ENCODE measurements around the gene USP6. TPM values are rescaled to one million over a fixed set of nuclear protein-coding genes. Genes with fewer than 3 reads are reported as not detected.

Gene USP6
- total RNA-seq, 2 donors from 2014 or later = 0.13 TPM; not detected in 1

DNA sequence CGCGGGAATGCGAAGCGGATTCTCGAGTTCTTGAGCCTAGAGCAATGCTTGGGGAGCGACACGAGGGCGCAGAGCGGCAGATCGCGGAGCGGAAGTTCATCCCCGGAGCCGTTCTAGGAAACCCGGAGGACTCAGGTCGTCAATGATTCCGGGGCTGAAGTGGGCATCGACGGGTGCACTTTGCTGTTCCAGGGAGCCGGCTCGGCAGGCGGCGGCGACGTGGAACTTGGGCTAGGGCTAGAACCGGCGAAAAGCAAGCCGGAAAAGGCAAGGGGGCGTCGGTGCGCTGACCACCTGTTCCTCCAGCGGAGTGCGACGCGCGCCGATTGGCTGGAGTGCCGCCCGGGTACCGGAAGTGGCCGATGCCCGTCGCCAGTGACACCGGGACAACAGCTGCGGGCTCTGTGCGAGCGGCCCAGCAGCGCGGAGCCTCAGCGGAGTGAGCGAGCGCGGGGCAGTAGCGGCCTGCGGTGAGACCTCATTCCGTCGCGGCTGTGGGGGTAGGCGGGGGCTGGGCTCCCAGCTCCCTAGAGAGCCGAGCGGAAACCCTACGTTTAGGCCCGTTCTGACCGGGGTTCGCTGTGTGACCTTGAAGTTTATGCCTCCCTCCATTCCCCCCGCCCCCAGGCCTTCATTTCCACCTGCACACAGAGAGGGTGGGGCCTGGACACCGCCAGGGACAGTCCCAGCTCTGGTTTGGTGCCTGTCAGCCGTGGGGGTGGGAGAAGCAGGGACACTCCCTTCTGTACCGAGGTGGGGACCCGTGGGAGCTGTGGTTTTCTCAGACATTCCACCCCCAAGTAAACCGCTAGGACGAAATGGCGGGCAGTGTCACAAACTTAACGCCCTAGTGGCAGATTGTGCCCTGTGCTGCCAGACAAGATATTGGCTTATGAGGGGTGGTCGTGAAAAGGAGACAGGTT, 37.5 kb upstream of the USP6 start, which contains the start of gene ZFP3:
ZFP3 (plus strand) TSS at position 362 of the 923 bp plus-strand sequence. CDS start 13,038 bp downstream, outside the sequence.
- Histone ChIP-seq H3K27me3 (no peaks in the 10 kb centered on the region), H3K9me3 (no peaks in the 10 kb centered on the region), H3K9ac (ENCODE audit: low read depth in 2 of 2, low read length in 2 of 2) (peak within 1 kb of the TSS; percentile 87 to 88), H3K27ac (peak within 1 kb of the TSS; percentile 60), H3K36me3 (no peaks in the 10 kb centered on the region), H3K4me1 (no peaks in the 10 kb centered on the region), H3K4me3 (peak within 1 kb of the TSS; percentile 72)
- intact Hi-C loops (cut with DNase I) = loop anchor here (5.0 kb wide), 1 partner anchor 34 kb away; the partner anchor contains the start of gene ZNF232
- DNase-seq = peak; percentile 88
- TF ChIP-seq, protein P1, sequence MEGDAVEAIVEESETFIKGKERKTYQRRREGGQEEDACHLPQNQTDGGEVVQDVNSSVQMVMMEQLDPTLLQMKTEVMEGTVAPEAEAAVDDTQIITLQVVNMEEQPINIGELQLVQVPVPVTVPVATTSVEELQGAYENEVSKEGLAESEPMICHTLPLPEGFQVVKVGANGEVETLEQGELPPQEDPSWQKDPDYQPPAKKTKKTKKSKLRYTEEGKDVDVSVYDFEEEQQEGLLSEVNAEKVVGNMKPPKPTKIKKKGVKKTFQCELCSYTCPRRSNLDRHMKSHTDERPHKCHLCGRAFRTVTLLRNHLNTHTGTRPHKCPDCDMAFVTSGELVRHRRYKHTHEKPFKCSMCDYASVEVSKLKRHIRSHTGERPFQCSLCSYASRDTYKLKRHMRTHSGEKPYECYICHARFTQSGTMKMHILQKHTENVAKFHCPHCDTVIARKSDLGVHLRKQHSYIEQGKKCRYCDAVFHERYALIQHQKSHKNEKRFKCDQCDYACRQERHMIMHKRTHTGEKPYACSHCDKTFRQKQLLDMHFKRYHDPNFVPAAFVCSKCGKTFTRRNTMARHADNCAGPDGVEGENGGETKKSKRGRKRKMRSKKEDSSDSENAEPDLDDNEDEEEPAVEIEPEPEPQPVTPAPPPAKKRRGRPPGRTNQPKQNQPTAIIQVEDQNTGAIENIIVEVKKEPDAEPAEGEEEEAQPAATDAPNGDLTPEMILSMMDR (IDR thresholded peaks at IDR 0.05) = no peak

DNA sequence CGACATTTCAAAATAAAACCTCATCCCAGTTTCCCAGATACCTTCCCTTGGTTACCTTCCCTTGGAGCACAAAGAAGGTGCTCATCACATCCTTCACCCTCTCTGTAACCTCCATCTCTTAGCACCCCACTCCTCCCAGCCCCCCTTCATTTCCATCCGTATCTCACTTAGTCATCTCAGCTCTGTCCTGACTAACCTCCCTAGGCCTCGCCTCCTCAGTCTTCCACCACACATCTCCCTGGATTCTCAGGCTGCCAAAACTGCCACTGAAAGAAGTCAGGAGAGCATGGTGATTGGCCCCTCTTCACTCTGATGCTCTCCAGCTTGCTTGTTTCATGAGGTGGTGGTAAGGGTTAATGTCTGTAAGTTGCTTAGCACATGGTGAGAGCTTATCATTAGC, 35.2 kb upstream of the USP6 start:
- TF ChIP-seq, protein P1 (IDR thresholded peaks at IDR 0.05) = no peak
- H3K27me3 ChIP-seq = no peaks in the 10 kb centered on the region
- no peaks in the 10 kb centered on the region for H3K36me3 ChIP-seq
- intact Hi-C loops (cut with DNase I) = no loop called here
- H3K4me1 ChIP-seq = no peaks in the 10 kb centered on the region
- H3K9me3 ChIP-seq = no peaks in the 10 kb centered on the region
- H3K27ac ChIP-seq = no peak overlapping the region
- no peak overlapping the region for H3K9ac ChIP-seq (ENCODE audit: low read depth in 2 of 2, low read length in 2 of 2)
- H3K4me3 ChIP-seq = no peak overlapping the region
- DNase-seq = no peak

DNA sequence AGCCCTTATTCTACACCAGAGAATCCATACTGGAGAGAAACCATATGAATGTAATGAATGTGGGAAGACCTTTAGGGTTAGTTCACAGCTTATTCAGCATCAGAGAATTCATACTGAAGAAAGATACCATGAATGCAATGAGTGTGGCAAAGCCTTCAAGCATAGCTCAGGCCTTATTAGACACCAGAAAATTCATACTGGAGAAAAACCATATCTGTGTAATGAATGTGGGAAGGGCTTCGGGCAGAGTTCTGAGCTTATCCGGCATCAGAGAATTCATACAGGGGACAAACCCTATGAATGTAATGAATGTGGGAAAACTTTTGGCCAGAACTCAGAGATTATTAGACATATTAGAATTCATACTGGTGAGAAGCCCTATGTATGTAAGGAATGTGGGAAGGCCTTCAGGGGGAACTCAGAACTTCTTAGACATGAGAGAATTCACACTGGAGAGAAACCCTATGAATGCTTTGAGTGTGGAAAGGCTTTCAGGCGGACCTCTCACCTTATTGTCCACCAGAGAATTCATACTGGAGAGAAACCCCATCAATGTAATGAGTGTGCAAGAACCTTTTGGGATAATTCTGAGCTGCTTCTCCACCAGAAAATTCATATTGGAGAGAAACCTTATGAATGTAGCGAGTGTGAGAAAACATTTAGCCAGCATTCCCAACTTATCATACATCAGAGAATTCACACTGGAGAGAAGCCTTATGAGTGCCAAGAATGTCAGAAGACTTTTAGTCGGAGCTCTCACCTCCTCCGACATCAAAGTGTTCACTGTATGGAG, 23.4 kb upstream of the USP6 start:
- H3K4me3 ChIP-seq = no peak overlapping the region
- H3K36me3 ChIP-seq = peaks cover 20% of the 10 kb centered on the region
- H3K9me3 ChIP-seq = peaks cover 35% of the 10 kb centered on the region
- no peaks in the 10 kb centered on the region for H3K27me3 ChIP-seq
- intact Hi-C loops (cut with DNase I) = no loop called here
- H3K9ac ChIP-seq (ENCODE audit: low read depth in 2 of 2, low read length in 2 of 2) = no peak overlapping the region
- no peaks in the 10 kb centered on the region for H3K4me1 ChIP-seq
- TF ChIP-seq, protein P1 (IDR thresholded peaks at IDR 0.05) = no peak
- H3K27ac ChIP-seq = no peak overlapping the region
- no peak for DNase-seq

DNA sequence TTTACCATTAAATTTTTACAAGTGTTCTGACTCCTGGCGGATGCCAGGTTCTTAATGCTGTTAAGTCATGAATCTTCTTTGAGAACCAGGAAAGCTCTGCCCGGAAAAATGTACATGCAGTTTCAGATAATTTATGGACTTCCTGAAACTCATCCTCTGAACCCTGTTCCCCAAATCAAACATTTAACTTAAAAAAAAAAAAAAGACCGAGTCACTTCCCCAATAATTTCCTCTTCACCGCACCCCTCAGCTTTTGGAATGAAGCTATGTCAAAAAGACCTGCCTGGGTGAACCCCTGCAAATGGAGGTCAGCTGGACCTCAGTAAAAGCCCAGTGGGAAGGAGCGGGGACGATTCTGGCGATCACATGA, 19.1 kb upstream of the USP6 start:
- TF ChIP-seq, protein P1 (IDR thresholded peaks at IDR 0.05) = no peak
- Histone ChIP-seq H3K36me3 (no peaks in the 10 kb centered on the region), H3K9me3 (peaks cover 14% of the 10 kb centered on the region), H3K4me3 (peak overlapping the region; percentile 29), H3K4me1 (no peaks in the 10 kb centered on the region), H3K27me3 (no peaks in the 10 kb centered on the region), H3K27ac (no peak overlapping the region), H3K9ac (ENCODE audit: low read depth in 2 of 2, low read length in 2 of 2) (no peak overlapping the region)
- no peak for DNase-seq
- intact Hi-C loops (cut with DNase I) = no loop called here

DNA sequence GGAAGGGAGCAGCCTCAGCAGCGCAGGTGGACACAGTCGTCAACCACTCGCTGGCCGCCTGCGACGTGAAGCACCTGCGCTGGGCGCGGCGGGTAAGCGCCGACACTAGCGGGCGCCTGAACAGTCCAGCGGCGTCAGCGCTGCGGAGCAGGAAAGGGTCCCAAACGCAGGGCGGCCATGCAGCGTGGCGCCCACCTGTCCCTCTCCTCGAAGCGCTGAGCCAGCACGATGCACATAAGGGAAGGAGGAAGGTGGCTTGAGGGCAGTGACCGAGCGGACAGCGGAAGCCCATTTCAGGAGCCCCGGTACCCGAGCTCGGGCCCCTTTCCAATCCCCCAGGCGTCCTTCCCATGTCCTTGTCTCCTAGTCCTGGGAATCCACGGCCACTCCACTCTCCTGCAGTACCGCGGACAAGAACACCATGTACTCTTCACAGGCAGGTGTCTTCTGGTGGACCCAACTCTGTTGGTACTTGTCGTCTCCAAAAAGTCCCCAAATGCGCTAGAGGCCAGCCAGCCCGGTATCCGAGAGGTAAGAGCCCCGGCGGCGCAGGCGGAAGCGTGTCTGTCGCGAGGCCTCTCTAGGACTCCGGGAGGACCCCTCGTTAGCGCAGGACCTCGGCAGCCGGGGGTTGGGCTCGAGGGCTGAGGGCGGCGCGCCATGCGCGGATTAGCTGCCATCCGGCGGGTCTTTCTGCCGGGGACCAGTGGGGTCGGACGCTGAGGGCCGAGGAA, 18.6 kb upstream of the USP6 start:
- H3K4me3 ChIP-seq = peak overlapping the region; percentile 29
- H3K9ac ChIP-seq (ENCODE audit: low read depth in 2 of 2, low read length in 2 of 2) = no peak overlapping the region
- intact Hi-C loops (cut with DNase I) = no loop called here
- no peak overlapping the region for H3K27ac ChIP-seq
- no peaks in the 10 kb centered on the region for H3K4me1 ChIP-seq
- TF ChIP-seq, protein P1 (IDR thresholded peaks at IDR 0.05) = no peak
- no peaks in the 10 kb centered on the region for H3K27me3 ChIP-seq
- peaks cover 13% of the 10 kb centered on the region for H3K9me3 ChIP-seq
- H3K36me3 ChIP-seq = no peaks in the 10 kb centered on the region
- DNase-seq = peak; percentile 39

Data from colonic mucosa (tissue), 4 donors.